Neural progenitor cell (in vitro differentiated cells): ENCODE measurements around the gene RNU11.
"Not testable (repeated sequence)": the region's sequence is repeated elsewhere in the genome, so short reads cannot be mapped to it uniquely, and the experiment has no call there.

Experiments
- EZH2 ChIP-seq: fragments of 200-600 bp; sonication (generic); IDR thresholded peaks from 2 replicates; pipeline ENCODE4 v1.6.1; 2017; ENCODE audit warnings: antibody characterized with exemption, mild to moderate bottlenecking, moderate library complexity
- EZH2phosphoT487 ChIP-seq: fragments of 200-600 bp; sonication (generic); IDR thresholded peaks from 2 replicates; pipeline ENCODE4 v1.6.1; 2017; ENCODE audit warnings: antibody characterized with exemption
- TF ChIP-seq, protein P1 (sequence below): fragments of 200-600 bp; sonication (generic); IDR thresholded peaks from 2 replicates; pipeline ENCODE4 v1.5.1; 2017; ENCODE audit warnings: antibody characterized with exemption, mild to moderate bottlenecking

DNA sequence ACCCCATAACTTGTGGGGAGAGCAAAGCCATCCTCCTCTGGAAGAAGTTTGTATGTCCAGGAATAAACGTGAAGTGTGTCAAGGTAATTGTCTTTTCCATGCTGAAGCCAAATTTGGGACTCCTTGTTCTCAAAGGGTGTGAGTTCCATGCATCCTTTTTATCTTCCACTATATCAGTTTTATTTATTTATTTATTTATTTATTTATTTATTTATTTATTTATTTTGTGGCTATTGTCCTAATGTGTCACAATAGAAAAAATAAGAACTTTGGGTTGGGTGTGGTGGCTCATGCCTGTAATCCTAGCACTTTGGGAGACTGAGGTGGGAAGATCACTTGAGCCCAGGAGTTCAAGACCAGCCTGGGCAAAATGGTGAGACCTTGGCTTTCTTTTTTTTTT lies 43.2 kb downstream of the RNU11 start:
- TF ChIP-seq, protein P1, sequence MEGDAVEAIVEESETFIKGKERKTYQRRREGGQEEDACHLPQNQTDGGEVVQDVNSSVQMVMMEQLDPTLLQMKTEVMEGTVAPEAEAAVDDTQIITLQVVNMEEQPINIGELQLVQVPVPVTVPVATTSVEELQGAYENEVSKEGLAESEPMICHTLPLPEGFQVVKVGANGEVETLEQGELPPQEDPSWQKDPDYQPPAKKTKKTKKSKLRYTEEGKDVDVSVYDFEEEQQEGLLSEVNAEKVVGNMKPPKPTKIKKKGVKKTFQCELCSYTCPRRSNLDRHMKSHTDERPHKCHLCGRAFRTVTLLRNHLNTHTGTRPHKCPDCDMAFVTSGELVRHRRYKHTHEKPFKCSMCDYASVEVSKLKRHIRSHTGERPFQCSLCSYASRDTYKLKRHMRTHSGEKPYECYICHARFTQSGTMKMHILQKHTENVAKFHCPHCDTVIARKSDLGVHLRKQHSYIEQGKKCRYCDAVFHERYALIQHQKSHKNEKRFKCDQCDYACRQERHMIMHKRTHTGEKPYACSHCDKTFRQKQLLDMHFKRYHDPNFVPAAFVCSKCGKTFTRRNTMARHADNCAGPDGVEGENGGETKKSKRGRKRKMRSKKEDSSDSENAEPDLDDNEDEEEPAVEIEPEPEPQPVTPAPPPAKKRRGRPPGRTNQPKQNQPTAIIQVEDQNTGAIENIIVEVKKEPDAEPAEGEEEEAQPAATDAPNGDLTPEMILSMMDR: not testable (repeated sequence)
- TF ChIP-seq EZH2, EZH2phosphoT487: not testable (repeated sequence)
